IPS-15b (cell line): Measurements from ENCODE around the gene EGFLAM.

ENCODE experiments used
- H3K27me3 ChIP-seq: one replicate; pipeline ENCODE4 v1.6.1; 2013; ENCODE audit warnings: low read length; ENCODE audit not compliant: control insufficient read depth, insufficient read depth
- H3K36me3 ChIP-seq: one replicate; pipeline ENCODE4 v1.6.1; 2013; ENCODE audit warnings: low read length; ENCODE audit not compliant: control insufficient read depth, insufficient read depth
- H3K4me1 ChIP-seq: one replicate; pipeline ENCODE4 v1.6.1; 2013; ENCODE audit warnings: mild to moderate bottlenecking, low read length; ENCODE audit not compliant: control insufficient read depth, insufficient read depth
- H3K4me3 ChIP-seq: one replicate; pipeline ENCODE4 v1.5.1; 2013; ENCODE audit warnings: low read depth, low read length
- H3K9ac ChIP-seq: one replicate; pipeline ENCODE4 v1.6.1; 2013; ENCODE audit warnings: low read depth, mild to moderate bottlenecking, low read length
- H3K9me3 ChIP-seq: one replicate; pipeline ENCODE4 v1.6.1; 2013; ENCODE audit warnings: mild to moderate bottlenecking, low read length; ENCODE audit not compliant: control insufficient read depth, insufficient read depth

The EGFLAM gene

GRCh38 chr5:38367410-38367809, 109.1 kb downstream of the EGFLAM start:
- Histone ChIP-seq H3K4me1 (no peaks in the 10 kb centered on the region), H3K36me3 (no peaks in the 10 kb centered on the region), H3K9me3 (no peaks in the 10 kb centered on the region), H3K27me3 (no peaks in the 10 kb centered on the region), H3K9ac (no peak overlapping the region), H3K4me3 (no peak overlapping the region)

GRCh38 chr5:38367966-38368365, 109.6 kb downstream of the EGFLAM start:
- no peaks in the 10 kb centered on the region for H3K27me3 ChIP-seq
- H3K4me1 ChIP-seq: no peaks in the 10 kb centered on the region
- H3K36me3 ChIP-seq: no peaks in the 10 kb centered on the region
- no peak overlapping the region for H3K9ac ChIP-seq
- H3K4me3 ChIP-seq: no peak overlapping the region
- H3K9me3 ChIP-seq: no peaks in the 10 kb centered on the region

- Histone ChIP-seq H3K27me3 (no peaks in the 10 kb centered on the region), H3K4me1 (no peaks in the 10 kb centered on the region), H3K36me3 (no peaks in the 10 kb centered on the region), H3K9ac (no peak overlapping the region), H3K4me3 (no peak overlapping the region), H3K9me3 (no peaks in the 10 kb centered on the region)
Measured at GRCh38 chr5:38369692-38370091, 111.3 kb downstream of the EGFLAM start.

GRCh38 chr5:38370358-38371100, 112.2 kb downstream of the EGFLAM start:
- Histone ChIP-seq H3K4me3 (no peak overlapping the region), H3K9me3 (no peaks in the 10 kb centered on the region), H3K27me3 (no peaks in the 10 kb centered on the region), H3K9ac (no peak overlapping the region), H3K4me1 (no peaks in the 10 kb centered on the region), H3K36me3 (no peaks in the 10 kb centered on the region)

- H3K4me3 ChIP-seq: no peak overlapping the region
- no peaks in the 10 kb centered on the region for H3K9me3 ChIP-seq
- no peaks in the 10 kb centered on the region for H3K36me3 ChIP-seq
- H3K27me3 ChIP-seq: no peaks in the 10 kb centered on the region
- no peak overlapping the region for H3K9ac ChIP-seq
- H3K4me1 ChIP-seq: no peaks in the 10 kb centered on the region
Measured at GRCh38 chr5:38371596-38371995, 113.2 kb downstream of the EGFLAM start.

GRCh38 chr5:38373743-38374142, 115.4 kb downstream of the EGFLAM start:
- no peak overlapping the region for H3K9ac ChIP-seq
- no peaks in the 10 kb centered on the region for H3K36me3 ChIP-seq
- H3K27me3 ChIP-seq: no peaks in the 10 kb centered on the region
- no peak overlapping the region for H3K4me3 ChIP-seq
- no peaks in the 10 kb centered on the region for H3K9me3 ChIP-seq
- H3K4me1 ChIP-seq: no peaks in the 10 kb centered on the region

GRCh38 chr5:38375423-38375822, 117.1 kb downstream of the EGFLAM start:
- Histone ChIP-seq H3K27me3 (no peaks in the 10 kb centered on the region), H3K9ac (no peak overlapping the region), H3K36me3 (no peaks in the 10 kb centered on the region), H3K4me3 (no peak overlapping the region), H3K4me1 (peaks cover 8% of the 10 kb centered on the region), H3K9me3 (no peaks in the 10 kb centered on the region)

- Histone ChIP-seq H3K4me1 (peaks cover 15% of the 10 kb centered on the region), H3K36me3 (no peaks in the 10 kb centered on the region), H3K27me3 (no peaks in the 10 kb centered on the region), H3K9me3 (no peaks in the 10 kb centered on the region), H3K9ac (no peak overlapping the region), H3K4me3 (no peak overlapping the region)
Measured at GRCh38 chr5:38376404-38376803, 118.0 kb downstream of the EGFLAM start.

- H3K36me3 ChIP-seq: no peaks in the 10 kb centered on the region
- no peaks in the 10 kb centered on the region for H3K9me3 ChIP-seq
- no peak overlapping the region for H3K4me3 ChIP-seq
- no peak overlapping the region for H3K9ac ChIP-seq
- no peaks in the 10 kb centered on the region for H3K27me3 ChIP-seq
- peaks cover 15% of the 10 kb centered on the region for H3K4me1 ChIP-seq
Measured at GRCh38 chr5:38378579-38378978, 120.2 kb downstream of the EGFLAM start.

GRCh38 chr5:38379350-38379937, 121.1 kb downstream of the EGFLAM start:
- Histone ChIP-seq H3K27me3 (no peaks in the 10 kb centered on the region), H3K9me3 (no peaks in the 10 kb centered on the region), H3K4me3 (no peak overlapping the region), H3K36me3 (no peaks in the 10 kb centered on the region), H3K4me1 (peaks cover 15% of the 10 kb centered on the region), H3K9ac (no peak overlapping the region)

GRCh38 chr5:38380537-38380936, 122.2 kb downstream of the EGFLAM start:
- H3K4me1 ChIP-seq: peaks cover 15% of the 10 kb centered on the region
- H3K36me3 ChIP-seq: no peaks in the 10 kb centered on the region
- H3K27me3 ChIP-seq: no peaks in the 10 kb centered on the region
- no peak overlapping the region for H3K9ac ChIP-seq
- no peak overlapping the region for H3K4me3 ChIP-seq
- no peaks in the 10 kb centered on the region for H3K9me3 ChIP-seq

GRCh38 chr5:38381361-38381760, 123.0 kb downstream of the EGFLAM start:
- no peaks in the 10 kb centered on the region for H3K27me3 ChIP-seq
- H3K4me1 ChIP-seq: peaks cover 15% of the 10 kb centered on the region
- no peaks in the 10 kb centered on the region for H3K9me3 ChIP-seq
- H3K4me3 ChIP-seq: no peak overlapping the region
- no peak overlapping the region for H3K9ac ChIP-seq
- H3K36me3 ChIP-seq: no peaks in the 10 kb centered on the region
